ENCODE results near the gene CTIF. TPM values are rescaled to one million over a fixed set of nuclear protein-coding genes. Genes with fewer than 3 reads are reported as not detected.

CTIF gene
- total and polyA plus RNA-seq, 2 experiments from 2014 or later: 8.6 to 14.4 TPM

- Mint-ChIP-seq H3K4me3 (no peak overlapping the region), H3K27me3 (ENCODE audit: insufficient read depth, low read depth, poor library complexity) (peaks cover 5% of the 10 kb centered on the region), H3K36me3 (ENCODE audit: low read depth) (no peaks in the 10 kb centered on the region), H3K4me1 (peaks cover 4% of the 10 kb centered on the region; the same call in 2 of the 3 replicates), H3K9me3 (no peaks in the 10 kb centered on the region), H3K27ac (no peak overlapping the region; the same call in 1 of the 2 replicates)
- Histone ChIP-seq H3K27me3 (ENCODE audit: insufficient read depth) (no peaks in the 10 kb centered on the region), H3K27ac (ENCODE audit: low read depth) (no peak overlapping the region), H3K4me1 (ENCODE audit: insufficient read depth) (no peaks in the 10 kb centered on the region), H3K79me2 (replicated peaks; ENCODE audit: insufficient read depth) (no peaks in the 10 kb centered on the region), H3K4me2 (no peak overlapping the region), H2AFZ (no peak overlapping the region), H3K4me3 (no peak overlapping the region), H3F3A (replicated peaks; ENCODE audit: low read depth) (no peaks in the 10 kb centered on the region), H4K20me1 (replicated peaks; ENCODE audit: insufficient read depth) (peaks cover 3% of the 10 kb centered on the region; the same call in 1 of the 2 replicates), H3K9me2 (ENCODE audit: insufficient read depth) (no peaks in the 10 kb centered on the region), H3K36me3 (ENCODE audit: insufficient read depth) (no peaks in the 10 kb centered on the region)
- DNase-seq (ENCODE audit: low spot score) (no peak), ATAC-seq (no peak)
- TF ChIP-seq NANOG (IDR thresholded peaks at IDR 0.05; ENCODE audit: borderline replicate concordance) (no peak), CREB1 (CRISPR knock-in tag; IDR thresholded peaks at IDR 0.05; ENCODE audit: low read depth) (no peak), ZNF331 (CRISPR knock-in tag; IDR thresholded peaks at IDR 0.05; ENCODE audit: low read depth) (no peak), CTCF (conservative IDR thresholded peaks at IDR 0.05; ENCODE audit: low read depth in 2 of 2) (no peak), EZH2phosphoT487 (IDR thresholded peaks at IDR 0.05; ENCODE audit: unreplicated experiment) (no peak), EZH2 (IDR thresholded peaks at IDR 0.05; ENCODE audit: low read depth, unreplicated experiment) (no peak)
Measured at GRCh38 chr18:48594471-48595094, 55.8 kb downstream of the CTIF start.

GRCh38 chr18:48595703-48596218, 56.9 kb downstream of the CTIF start:
- ATAC-seq: no peak
- Histone ChIP-seq H4K20me1 (replicated peaks; ENCODE audit: insufficient read depth) (peaks cover 3% of the 10 kb centered on the region; the same call in 1 of the 2 replicates), H3K36me3 (ENCODE audit: insufficient read depth) (no peaks in the 10 kb centered on the region), H2AFZ (no peak overlapping the region), H3K4me3 (no peak overlapping the region), H3F3A (replicated peaks; ENCODE audit: low read depth) (no peaks in the 10 kb centered on the region), H3K27ac (ENCODE audit: low read depth) (no peak overlapping the region), H3K27me3 (ENCODE audit: insufficient read depth) (no peaks in the 10 kb centered on the region), H3K79me2 (replicated peaks; ENCODE audit: insufficient read depth) (no peaks in the 10 kb centered on the region), H3K9me2 (ENCODE audit: insufficient read depth) (no peaks in the 10 kb centered on the region), H3K4me1 (ENCODE audit: insufficient read depth) (no peaks in the 10 kb centered on the region), H3K4me2 (no peak overlapping the region)
- no peak for TF ChIP-seq ETS1 (IDR thresholded peaks at IDR 0.05)
- TF ChIP-seq STAT1 (IDR thresholded peaks at IDR 0.05; ENCODE audit: unreplicated experiment): no peak
- TF ChIP-seq ZNF331 (CRISPR knock-in tag; IDR thresholded peaks at IDR 0.05; ENCODE audit: low read depth): no peak
- no peak for TF ChIP-seq NANOG (IDR thresholded peaks at IDR 0.05; ENCODE audit: borderline replicate concordance)
- no peak for TF ChIP-seq EZH2phosphoT487 (IDR thresholded peaks at IDR 0.05; ENCODE audit: unreplicated experiment)
- no peak for TF ChIP-seq CREB1 (CRISPR knock-in tag; IDR thresholded peaks at IDR 0.05; ENCODE audit: low read depth)
- no peak for TF ChIP-seq EZH2 (IDR thresholded peaks at IDR 0.05; ENCODE audit: low read depth, unreplicated experiment)
- DNase-seq (ENCODE audit: low spot score): no peak
- Mint-ChIP-seq H3K4me1 (peaks cover 11% of the 10 kb centered on the region), H3K4me3 (no peak overlapping the region), H3K27me3 (ENCODE audit: insufficient read depth, low read depth, poor library complexity) (peaks cover 3% of the 10 kb centered on the region), H3K9me3 (no peaks in the 10 kb centered on the region), H3K27ac (no peak overlapping the region), H3K36me3 (ENCODE audit: low read depth) (no peaks in the 10 kb centered on the region)
